A549 (cell line): ENCODE measurements around the gene CARD14. TPM values are rescaled to one million over a fixed set of nuclear protein-coding genes. Genes with fewer than 3 reads are reported as not detected.

Experiments
- ATAC-seq, 2 experiments: fragments of 200-7000 bp in 1 of 2; fragments of >200 bp in 1 of 2; cut with Nextera tagmentation in 1 of 2; cut with Tn5 transposase in 1 of 2; 3 replicates each; pipeline versions ENCODE4 v1.8.0 to v1.9.1; 2018 to 2020; ENCODE audit warnings: mild to moderate bottlenecking in 1 of 2, moderate library complexity in 1 of 2
- CTCF ChIA-PET: fragments of 300-600 bp; sonication (Branson Sonifier 250); formaldehyde crosslinking; extraction: SDS; loops from one replicate; lab custom pipeline; 2021; ENCODE audit warnings: antibody characterized with exemption, inconsistent platforms; lab: Yijun Ruan, JAX
- POLR2A ChIA-PET: fragments of 350-600 bp; formaldehyde crosslinking; extraction: SDS; loops from one replicate; lab custom pipeline; 2021; ENCODE audit warnings: antibody characterized with exemption, inconsistent platforms; lab: Yijun Ruan, JAX
- DNase-seq, 2 experiments: peaks; one replicate each; pipeline versions ENCODE4 v3.0.0 to v3.0.0-alpha.2; 2011 to 2016; ENCODE audit warnings: low read depth in 1 of 2, low spot score in 1 of 2
- FAIRE-seq: peaks from 2 replicates; lab custom pipeline; 2011; peaks lifted over from hg19 to GRCh38; lab: Jason Lieb, UNC
- H3K27ac ChIP-seq, 2 experiments: fragments of >200 bp; sonication (Bioruptor Twin); formaldehyde crosslinking; 3 replicates each; pipeline ENCODE4 v1.5.1; 2016 to 2017
- H3K4me1 ChIP-seq: fragments of >200 bp; sonication (Bioruptor Twin); formaldehyde crosslinking; 3 replicates; pipeline ENCODE4 v1.6.1; 2016
- H3K4me2 ChIP-seq: fragments of >200 bp; sonication (Bioruptor Twin); formaldehyde crosslinking; 3 replicates; pipeline ENCODE4 v1.6.1; 2016
- H3K4me3 ChIP-seq: fragments of >200 bp; sonication (Bioruptor Twin); formaldehyde crosslinking; 3 replicates; pipeline ENCODE4 v1.5.1; 2016
- H3K9me3 ChIP-seq: fragments of >200 bp; sonication (Bioruptor Twin); formaldehyde crosslinking; 3 replicates; pipeline ENCODE4 v1.6.1; 2016
- CEBPB ChIP-seq, 2 experiments: fragments of >200 bp in 1 of 2; sonication (Bioruptor Twin) in 1 of 2; formaldehyde crosslinking in 1 of 2; IDR thresholded peaks; 2 replicates each; pipeline ENCODE4 v1.6.1; 2012 to 2016
- CHD4 ChIP-seq: fragments of 200-600 bp; sonication (generic); IDR thresholded peaks from 2 replicates; pipeline ENCODE4 v1.6.1; 2016; ENCODE audit warnings: antibody characterized with exemption, mild to moderate bottlenecking, borderline replicate concordance
- CTCF ChIP-seq: fragments of >200 bp; sonication (Bioruptor Twin); formaldehyde crosslinking; IDR thresholded peaks from 3 replicates; pipeline ENCODE4 v1.5.1; 2016
- GATA3 ChIP-seq: IDR thresholded peaks from 2 replicates; pipeline ENCODE4 v1.6.1; 2012; ENCODE audit warnings: borderline replicate concordance
- HES2 ChIP-seq: fragments of >200 bp; sonication (Bioruptor Twin); formaldehyde crosslinking; IDR thresholded peaks from 2 replicates; pipeline ENCODE4 v1.6.1; 2016
- HEYL ChIP-seq: fragments of 250-450 bp; sonication (Bioruptor Pico); IDR thresholded peaks from 2 replicates; pipeline ENCODE4 v1.8.0; 2021; ENCODE audit warnings: mild to moderate bottlenecking, moderate library complexity
- HOXA7 ChIP-seq: fragments of 250-450 bp; sonication (Bioruptor Pico); IDR thresholded peaks from 2 replicates; pipeline ENCODE4 v1.5.0; 2020; ENCODE audit warnings: mild to moderate bottlenecking, moderate library complexity
- HOXB5 ChIP-seq: fragments of 250-450 bp; sonication (Bioruptor Pico); IDR thresholded peaks from 2 replicates; pipeline ENCODE4 v1.5.0; 2020; ENCODE audit warnings: mild to moderate bottlenecking, moderate library complexity
- JUN ChIP-seq, 2 experiments: fragments of >200 bp; sonication (Bioruptor Twin); formaldehyde crosslinking; IDR thresholded peaks; 2 replicates in 1 of 2; 3 replicates in 1 of 2; pipeline ENCODE4 v1.6.1; 2016 to 2017
- KDM1A ChIP-seq: fragments of 200-600 bp; sonication (generic); IDR thresholded peaks from 2 replicates; pipeline ENCODE4 v1.6.1; 2016; ENCODE audit warnings: low read depth, mild to moderate bottlenecking
- KDM5A ChIP-seq: fragments of 200-600 bp; sonication (generic); IDR thresholded peaks from 2 replicates; pipeline ENCODE4 v1.6.1; 2016; ENCODE audit warnings: antibody characterized with exemption, mild to moderate bottlenecking
- MAFK ChIP-seq: fragments of 450-650 bp; IDR thresholded peaks from 2 replicates; pipeline ENCODE4 v1.6.1; 2014; ENCODE audit not compliant: partially characterized antibody
- MAX ChIP-seq: IDR thresholded peaks from 2 replicates; pipeline ENCODE4 v1.6.1; 2012
- PHF8 ChIP-seq: fragments of 200-600 bp; sonication (generic); IDR thresholded peaks from 2 replicates; pipeline ENCODE4 v1.6.1; 2016; ENCODE audit warnings: low read depth, mild to moderate bottlenecking, antibody characterized with exemption, moderate library complexity, borderline replicate concordance
- POLR2A ChIP-seq: IDR thresholded peaks from 2 replicates; pipeline ENCODE4 v1.6.1; 2012; ENCODE audit warnings: mild to moderate bottlenecking, low read length
- RFX5 ChIP-seq: fragments of 450-650 bp; IDR thresholded peaks from 2 replicates; pipeline ENCODE4 v1.7.1; 2014; ENCODE audit warnings: antibody characterized with exemption, mild to moderate bottlenecking, moderate library complexity
- RNF2 ChIP-seq: fragments of 200-600 bp; sonication (generic); IDR thresholded peaks from 2 replicates; pipeline ENCODE4 v1.6.1; 2016; ENCODE audit warnings: low read depth, mild to moderate bottlenecking, antibody characterized with exemption, moderate library complexity, borderline replicate concordance
- SMC3 ChIP-seq: fragments of >200 bp; sonication (Bioruptor Twin); formaldehyde crosslinking; IDR thresholded peaks from 3 replicates; pipeline ENCODE4 v1.6.1; 2018; ENCODE audit warnings: inconsistent platforms
- ZC3H11A ChIP-seq: fragments of 450-650 bp; IDR thresholded peaks from 2 replicates; pipeline ENCODE4 v1.6.1; 2014; ENCODE audit warnings: antibody characterized with exemption, mild to moderate bottlenecking
- ZFP36 ChIP-seq: fragments of 450-650 bp; IDR thresholded peaks from 2 replicates; pipeline ENCODE4 v1.6.1; 2014; ENCODE audit warnings: borderline replicate concordance; ENCODE audit not compliant: partially characterized antibody
- ZSCAN20 ChIP-seq: fragments of 250-450 bp; sonication (Bioruptor Pico); IDR thresholded peaks from 2 replicates; pipeline ENCODE4 v1.8.0; 2022; ENCODE audit warnings: mild to moderate bottlenecking, moderate library complexity
- WGBS: methylation state at CpG from one replicate; pipeline ENCODE4 v1.1.6; 2017; ENCODE audit errors: missing lambda C conversion rate; 5-methylcytosine and 5-hydroxymethylcytosine counted together
- polyA plus RNA-seq, 4 experiments: library from polyadenylated mRNA; depleted of rRNA in 3 of 4; stranded (reverse); fragments of >200 nt; fragmentation: RNase III in 1 of 4; extraction: RNeasy Plus Mini Kit Qiagen cat#74134 plus additional on column Dnase treatment in 1 of 4; gene quantifications; 2 replicates in 3 of 4; 3 replicates in 1 of 4; pipeline ENCODE4 v1.2.3, GENCODE V29; 2011 to 2017
- TF ChIP-seq, protein P1 (sequence below): IDR thresholded peaks from 2 replicates; pipeline ENCODE4 v1.6.1; 2012; ENCODE audit warnings: low read depth, borderline replicate concordance
- TF ChIP-seq, protein P2 (sequence below): fragments of 450-650 bp; IDR thresholded peaks from 2 replicates; pipeline ENCODE4 v1.6.1; 2014; ENCODE audit warnings: antibody characterized with exemption
- TF ChIP-seq, protein P3 (sequence below): fragments of >200 bp; sonication (Bioruptor Twin); formaldehyde crosslinking; IDR thresholded peaks from 3 replicates; pipeline ENCODE4 v1.6.1; 2016

CARD14 gene
- polyA plus RNA-seq, 2 of the 4 experiments (the other 2 are of a cell fraction): 0.17 to 0.18 TPM

DNA sequence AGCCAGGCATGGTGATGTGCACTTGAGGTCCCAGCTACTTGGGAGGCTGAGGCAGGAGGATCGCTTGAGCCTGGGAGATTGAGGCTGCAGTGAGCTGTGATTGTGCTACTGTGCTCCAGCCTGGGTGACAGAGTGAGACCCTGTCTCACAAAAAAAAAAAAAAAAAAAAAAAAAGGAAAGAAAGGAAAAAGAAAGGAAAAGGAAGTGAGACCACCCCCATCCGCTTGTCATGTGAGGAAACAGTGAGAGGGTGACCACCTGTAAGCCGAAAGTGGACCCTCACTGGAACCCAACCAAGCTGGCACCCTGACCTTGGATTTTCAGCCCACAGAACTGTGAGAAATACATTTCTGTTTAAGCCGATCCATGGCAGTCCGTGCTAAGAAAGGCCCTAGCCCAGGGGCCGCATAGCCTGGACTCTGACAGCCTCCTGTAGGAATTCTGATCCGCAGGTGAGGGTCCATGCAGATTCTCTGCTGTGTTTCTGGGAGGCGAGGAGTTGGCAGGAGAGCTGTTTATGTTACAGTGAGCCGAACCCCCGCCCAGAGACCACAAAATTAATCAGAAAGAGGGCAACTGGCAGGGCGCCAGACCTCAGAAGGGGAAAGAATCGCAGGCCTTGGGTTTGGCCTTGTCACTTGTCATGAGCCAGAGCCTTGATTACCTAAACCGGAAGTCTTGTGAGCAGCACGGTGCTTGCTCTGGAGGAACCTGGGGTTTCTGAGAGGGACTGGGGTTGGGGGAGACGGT lies 49.4 kb downstream of the CARD14 start:
- peaks cover 11% of the 10 kb centered on the region for H3K4me1 ChIP-seq
- H3K9me3 ChIP-seq: no peaks in the 10 kb centered on the region
- FAIRE-seq (no peak), ATAC-seq (peak in 1 of 2 experiments; percentile 29; a peak in 4 of 6 replicates), DNase-seq (peak; percentile 40 to 44)
- POLR2A ChIA-PET: interaction anchor here (0.6 kb wide), 1 partner anchor 118 kb away, joined by 6 read pairs; the partner anchor contains the start of gene GAA
- CTCF ChIA-PET: interaction anchor here (1.0 to 2.0 kb wide), 4 partner anchors 10 to 35 kb away, joined by 3 to 7 read pairs (median 6); no protein-coding TSS in a partner anchor
- 49% methylated on average over 14 of the region's 15 CpGs for WGBS
- H3K4me2 ChIP-seq: peak overlapping the region; percentile 91
- peak overlapping the region; percentile 77 for H3K4me3 ChIP-seq
- TF ChIP-seq GATA3 (no peak), RNF2 (no peak), MAX (no peak), KDM5A (no peak), MAFK (no peak), HOXA7 (CRISPR knock-in tag) (no peak), HEYL (CRISPR knock-in tag) (no peak)
- TF ChIP-seq, protein P1, sequence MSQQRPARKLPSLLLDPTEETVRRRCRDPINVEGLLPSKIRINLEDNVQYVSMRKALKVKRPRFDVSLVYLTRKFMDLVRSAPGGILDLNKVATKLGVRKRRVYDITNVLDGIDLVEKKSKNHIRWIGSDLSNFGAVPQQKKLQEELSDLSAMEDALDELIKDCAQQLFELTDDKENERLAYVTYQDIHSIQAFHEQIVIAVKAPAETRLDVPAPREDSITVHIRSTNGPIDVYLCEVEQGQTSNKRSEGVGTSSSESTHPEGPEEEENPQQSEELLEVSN: no peak
- peak overlapping the region; percentile 86 to 97 for H3K27ac ChIP-seq

- peaks cover 11% of the 10 kb centered on the region for H3K4me1 ChIP-seq
- FAIRE-seq (no peak), DNase-seq (no peak), ATAC-seq (peak in 1 of 2 experiments; percentile 14; a peak in 3 of 6 replicates)
- H3K4me2 ChIP-seq: peak overlapping the region; percentile 91
- ChIA-PET POLR2A (interaction anchor here (0.8 to 1.0 kb wide), 2 partner anchors 72 to 74 kb away, joined by 3 read pairs; no protein-coding TSS in a partner anchor), CTCF (interaction anchor here (2.0 kb wide), 2 partner anchors 9 to 18 kb away, joined by 5 to 6 read pairs; no protein-coding TSS in a partner anchor)
- TF ChIP-seq ZSCAN20 (CRISPR knock-in tag): no peak
- no peak for TF ChIP-seq HES2
- no peak for TF ChIP-seq CEBPB (IDR thresholded peaks at IDR 0.05)
- TF ChIP-seq CHD4: no peak
- TF ChIP-seq RNF2: no peak
- TF ChIP-seq KDM1A: no peak
- no peak for TF ChIP-seq RFX5
- no peak for TF ChIP-seq GATA3
- no peak for TF ChIP-seq HOXB5 (CRISPR knock-in tag)
- no peak for TF ChIP-seq CTCF
- peak overlapping the region; percentile 86 to 97 for H3K27ac ChIP-seq
- WGBS: 2% methylated on average over 5 of the region's 5 CpGs
- no peaks in the 10 kb centered on the region for H3K9me3 ChIP-seq
- peak overlapping the region; percentile 77 for H3K4me3 ChIP-seq
Observed at GRCh38 chr17:80219763-80220053, 49.9 kb downstream of the CARD14 start.

- no peak for TF ChIP-seq SMC3
- no peak for TF ChIP-seq ZFP36
- peak; percentile 39; the same call in 1 of the 2 replicates for TF ChIP-seq MAX
- TF ChIP-seq POLR2A: peak; percentile 46
- TF ChIP-seq, protein P1: peak; percentile 35
- TF ChIP-seq, protein P2, sequence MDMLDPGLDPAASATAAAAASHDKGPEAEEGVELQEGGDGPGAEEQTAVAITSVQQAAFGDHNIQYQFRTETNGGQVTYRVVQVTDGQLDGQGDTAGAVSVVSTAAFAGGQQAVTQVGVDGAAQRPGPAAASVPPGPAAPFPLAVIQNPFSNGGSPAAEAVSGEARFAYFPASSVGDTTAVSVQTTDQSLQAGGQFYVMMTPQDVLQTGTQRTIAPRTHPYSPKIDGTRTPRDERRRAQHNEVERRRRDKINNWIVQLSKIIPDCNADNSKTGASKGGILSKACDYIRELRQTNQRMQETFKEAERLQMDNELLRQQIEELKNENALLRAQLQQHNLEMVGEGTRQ: peak; percentile 68
- TF ChIP-seq PHF8: peak; percentile 45; the same call in 1 of the 2 replicates
- no peak for TF ChIP-seq ZC3H11A
- TF ChIP-seq, protein P3, sequence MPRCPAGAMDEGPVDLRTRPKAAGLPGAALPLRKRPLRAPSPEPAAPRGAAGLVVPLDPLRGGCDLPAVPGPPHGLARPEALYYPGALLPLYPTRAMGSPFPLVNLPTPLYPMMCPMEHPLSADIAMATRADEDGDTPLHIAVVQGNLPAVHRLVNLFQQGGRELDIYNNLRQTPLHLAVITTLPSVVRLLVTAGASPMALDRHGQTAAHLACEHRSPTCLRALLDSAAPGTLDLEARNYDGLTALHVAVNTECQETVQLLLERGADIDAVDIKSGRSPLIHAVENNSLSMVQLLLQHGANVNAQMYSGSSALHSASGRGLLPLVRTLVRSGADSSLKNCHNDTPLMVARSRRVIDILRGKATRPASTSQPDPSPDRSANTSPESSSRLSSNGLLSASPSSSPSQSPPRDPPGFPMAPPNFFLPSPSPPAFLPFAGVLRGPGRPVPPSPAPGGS: peak; percentile 49; the same call in 1 of the 3 replicates
- peak in 1 of 2 experiments; percentile 61; a peak in 2 of 5 replicates for TF ChIP-seq JUN (IDR thresholded peaks at IDR 0.05)
- TF ChIP-seq, all 56 proteins: peak for 7
- Histone ChIP-seq H3K4me3 (peak within 1 kb of the TSS; percentile 77), H3K4me1 (peaks cover 11% of the 10 kb centered on the region), H3K4me2 (peak within 1 kb of the TSS; percentile 91), H3K27ac (peak within 1 kb of the TSS; percentile 86 to 97), H3K9me3 (no peaks in the 10 kb centered on the region)
- WGBS: 1% methylated on average over 26 of the region's 77 CpGs
- ATAC-seq: peak; percentile 81 to 94
- peak; percentile 62 to 99 for DNase-seq
- CTCF ChIA-PET: no interaction called here
- POLR2A ChIA-PET: interaction anchor here (0.6 to 1.0 kb wide), 3 partner anchors 73 to 892 kb away, joined by 3 read pairs; no protein-coding TSS in a partner anchor
- no peak for FAIRE-seq
Observed at GRCh38 chr17:80220054-80220735, 50.4 kb downstream of the CARD14 start, which contains the start of the genes SGSH and SLC26A11. SGSH (minus strand) TSS chr17:80220333; CDS start chr17:80220313, 20 bp downstream. SLC26A11 (plus strand) TSS chr17:80220427; CDS start chr17:80221561, 1,134 bp downstream.
